Pancreas (tissue), 10 donors: ENCODE data around the gene MSLN. TPM values are rescaled to one million over a fixed set of nuclear protein-coding genes. Genes with fewer than 3 reads are reported as not detected.

Experiments used
- ATAC-seq, 4 donors: fragments of 200-7000 bp; cut with Tn5 transposase; one replicate each; pipeline versions ENCODE4 v1.8.0 to v1.9.1; 2020; ENCODE audit warnings: mild to moderate bottlenecking in 4 of 4, moderate library complexity in 4 of 4
- DNase-seq, 6 donors: peaks; one replicate each; pipeline ENCODE4 v3.0.0-alpha.2; 2020
- FAIRE-seq: peaks from 2 replicates; lab custom pipeline; 2012; peaks lifted over from hg19 to GRCh38; lab: Jason Lieb, UNC
- H3K27ac ChIP-seq, 4 donors: fragments of 200-600 bp; sonication (generic); 1 replicate in 3 of 4; 2 replicates in 1 of 4; pipeline versions ENCODE4 v1.5.0 to v1.8.0; 2020
- H3K27me3 ChIP-seq, 4 donors: fragments of 200-600 bp; one replicate each; pipeline ENCODE4 v1.8.0; 2021
- H3K36me3 ChIP-seq, 3 donors: fragments of 200-600 bp; sonication (generic) in 1 of 3; one replicate each; pipeline versions ENCODE4 v1.5.0 to v1.8.0; 2020 to 2021
- H3K4me1 ChIP-seq, 3 donors: fragments of 200-600 bp; one replicate each; pipeline ENCODE4 v1.8.0; 2021
- H3K4me3 ChIP-seq, 4 donors: fragments of 200-600 bp; sonication (generic) in 2 of 4; one replicate each; pipeline versions ENCODE4 v1.5.0 to v1.8.0; 2020 to 2021
- H3K9me3 ChIP-seq, 4 donors: fragments of 200-600 bp; one replicate each; pipeline ENCODE4 v1.8.0; 2021
- WGBS, 2 donors: extraction: QIAGEN DNeasy Blood & Tissue Kit; methylation state at CpG; one replicate each; pipeline ENCODE4 v1.1.7; 2013; 5-methylcytosine and 5-hydroxymethylcytosine counted together
- intact Hi-C, 3 donors: fragments of 100-400 bp; cut with DNase I; formaldehyde crosslinking; loops; one replicate each; pipeline versions ENCODE4 v1.11.1 to v1.14.2; 2022
- polyA plus RNA-seq, 2 donors: library from polyadenylated mRNA; stranded (reverse); fragments of 200-250 nt; gene quantifications; one replicate each; pipeline ENCODE4 v1.2.3, GENCODE V29; 2013
- total RNA-seq, 6 donors: library from RNA; stranded (reverse); fragmentation: NEBNext Ultra II Directional in 4 of 6; extraction: Animal tissue kit (Norgen Biotek cat#: 25700) in 4 of 6; gene quantifications; one replicate each; pipeline versions ENCODE4 v1.2.1 to v1.2.4, GENCODE V29; 2021 to 2023
- TF ChIP-seq, protein P1 (sequence below), 4 donors: fragments of 200-600 bp; sonication (generic) in 3 of 4; IDR thresholded peaks; one replicate each; pipeline versions ENCODE4 v1.5.0 to v1.8.0; 2021; ENCODE audit warnings: antibody characterized with exemption in 4 of 4
- donor health status: healthy with polysubstance abuse.
- donor health status: DM: no; HTN: no; CAD: no; lungs with moderate emphysema.
- donor health status: DM: no; HTN: no; CAD: no.
- donor health status: control.
- donor health status: control.
- donor health status: Bipolar disorder and iron deficiency.
- donor health status: DM: yes; HTN: yes; CAD: no.
- donor health status: DM: no; HTN: no; CAD: no.
- donor health status: DM: no; HTN: no; CAD: no.
- donor health status: DM: yes; HTN: yes; CAD: no.

MSLN gene
- total and polyA plus RNA-seq, 8 donors = 0.35 to 4.6 (median 0.96) TPM; not detected in 1

DNA sequence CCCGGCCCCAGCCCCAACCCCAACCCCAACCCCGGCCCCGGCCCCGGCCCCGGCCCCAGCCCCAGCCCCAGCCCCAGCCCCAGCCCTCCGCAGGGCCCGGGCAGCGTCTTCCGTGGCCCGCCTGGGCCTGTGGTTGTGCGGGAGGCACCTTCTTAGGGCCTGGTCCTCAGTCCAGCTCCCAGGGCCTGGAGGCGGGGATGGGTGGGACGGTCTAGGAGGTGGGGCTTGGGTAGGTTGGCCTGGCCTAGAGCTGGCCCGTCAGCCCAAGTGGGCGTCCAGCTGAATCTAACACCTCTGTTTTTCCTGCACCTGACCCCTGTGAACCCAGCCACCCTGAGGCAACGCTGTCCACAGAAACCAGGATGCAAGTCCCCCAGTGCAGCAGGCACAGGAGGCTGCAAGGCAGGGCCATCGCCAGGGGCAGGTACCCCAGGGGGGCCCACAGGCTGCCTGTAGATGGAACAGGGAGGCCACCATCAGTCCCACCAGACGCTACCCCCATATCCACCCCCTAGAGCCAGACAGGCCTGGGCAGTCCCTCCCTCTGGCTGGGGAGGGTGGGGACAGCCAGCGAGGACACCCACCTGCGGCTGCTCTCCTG lies 8.8 kb downstream of the MSLN start:
- Histone ChIP-seq H3K9me3 (no peaks in the 10 kb centered on the region), H3K27me3 (no peaks in the 10 kb centered on the region), H3K36me3 (no peaks in the 10 kb centered on the region), H3K4me3 (no peak overlapping the region), H3K4me1 (no peaks in the 10 kb centered on the region), H3K27ac (no peak overlapping the region)
- TF ChIP-seq, protein P1, sequence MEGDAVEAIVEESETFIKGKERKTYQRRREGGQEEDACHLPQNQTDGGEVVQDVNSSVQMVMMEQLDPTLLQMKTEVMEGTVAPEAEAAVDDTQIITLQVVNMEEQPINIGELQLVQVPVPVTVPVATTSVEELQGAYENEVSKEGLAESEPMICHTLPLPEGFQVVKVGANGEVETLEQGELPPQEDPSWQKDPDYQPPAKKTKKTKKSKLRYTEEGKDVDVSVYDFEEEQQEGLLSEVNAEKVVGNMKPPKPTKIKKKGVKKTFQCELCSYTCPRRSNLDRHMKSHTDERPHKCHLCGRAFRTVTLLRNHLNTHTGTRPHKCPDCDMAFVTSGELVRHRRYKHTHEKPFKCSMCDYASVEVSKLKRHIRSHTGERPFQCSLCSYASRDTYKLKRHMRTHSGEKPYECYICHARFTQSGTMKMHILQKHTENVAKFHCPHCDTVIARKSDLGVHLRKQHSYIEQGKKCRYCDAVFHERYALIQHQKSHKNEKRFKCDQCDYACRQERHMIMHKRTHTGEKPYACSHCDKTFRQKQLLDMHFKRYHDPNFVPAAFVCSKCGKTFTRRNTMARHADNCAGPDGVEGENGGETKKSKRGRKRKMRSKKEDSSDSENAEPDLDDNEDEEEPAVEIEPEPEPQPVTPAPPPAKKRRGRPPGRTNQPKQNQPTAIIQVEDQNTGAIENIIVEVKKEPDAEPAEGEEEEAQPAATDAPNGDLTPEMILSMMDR (IDR thresholded peaks at IDR 0.05) = no peak
- ATAC-seq (no peak), FAIRE-seq (no peak), DNase-seq (peak in 1 of 6 donors; percentile 66)
- 41 to 66% methylated on average over 19 to 20 of the region's 20 CpGs for WGBS, 2 donors
- intact Hi-C loops = no loop called here

- DNase-seq (peak in 1 of 6 donors; percentile 76), ATAC-seq (no peak), FAIRE-seq (no peak)
- TF ChIP-seq, protein P1 (IDR thresholded peaks at IDR 0.05) = no peak
- intact Hi-C loops = no loop called here
- WGBS, 2 donors = 67 to 69% methylated on average over 18 to 19 of the region's 19 CpGs
- H3K27ac ChIP-seq = no peak overlapping the region
- no peaks in the 10 kb centered on the region for H3K9me3 ChIP-seq
- no peaks in the 10 kb centered on the region for H3K36me3 ChIP-seq
- no peaks in the 10 kb centered on the region for H3K4me1 ChIP-seq
- H3K4me3 ChIP-seq = no peak overlapping the region
- H3K27me3 ChIP-seq = no peaks in the 10 kb centered on the region
Measured at GRCh38 chr16:769934-770333, 9.4 kb downstream of the MSLN start.

DNA sequence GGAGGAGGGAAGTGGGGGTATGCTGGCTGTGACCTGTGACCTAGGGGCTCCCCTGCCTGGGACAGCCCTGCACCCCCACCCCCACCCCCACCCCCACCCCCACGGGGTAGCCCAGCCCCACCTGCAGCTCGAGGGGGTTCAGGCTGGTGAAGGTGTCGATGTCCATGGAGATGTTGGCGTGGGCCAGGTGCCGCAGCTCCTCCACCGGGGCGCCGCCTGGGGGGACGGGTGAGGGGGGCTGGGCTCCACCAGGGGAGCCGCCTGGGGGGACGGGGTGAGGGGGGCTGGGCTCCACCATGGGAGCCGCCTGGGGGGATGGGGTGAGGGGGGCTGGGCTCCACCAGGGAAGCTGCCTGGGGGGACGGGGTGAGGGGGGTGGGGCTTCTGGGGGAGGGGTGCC lies 9.9 kb downstream of the MSLN start:
- Histone ChIP-seq H3K36me3 (no peaks in the 10 kb centered on the region), H3K4me3 (no peak overlapping the region), H3K9me3 (no peaks in the 10 kb centered on the region), H3K27me3 (no peaks in the 10 kb centered on the region), H3K27ac (no peak overlapping the region), H3K4me1 (no peaks in the 10 kb centered on the region)
- ATAC-seq = no peak
- TF ChIP-seq, protein P1 (IDR thresholded peaks at IDR 0.05) = no peak
- DNase-seq = peak in 2 of 6 donors; percentile 29 to 59
- intact Hi-C loops = no loop called here
- no peak for FAIRE-seq
- WGBS, 2 donors = 47 to 68% methylated on average over 3 to 12 of the region's 13 CpGs

DNA sequence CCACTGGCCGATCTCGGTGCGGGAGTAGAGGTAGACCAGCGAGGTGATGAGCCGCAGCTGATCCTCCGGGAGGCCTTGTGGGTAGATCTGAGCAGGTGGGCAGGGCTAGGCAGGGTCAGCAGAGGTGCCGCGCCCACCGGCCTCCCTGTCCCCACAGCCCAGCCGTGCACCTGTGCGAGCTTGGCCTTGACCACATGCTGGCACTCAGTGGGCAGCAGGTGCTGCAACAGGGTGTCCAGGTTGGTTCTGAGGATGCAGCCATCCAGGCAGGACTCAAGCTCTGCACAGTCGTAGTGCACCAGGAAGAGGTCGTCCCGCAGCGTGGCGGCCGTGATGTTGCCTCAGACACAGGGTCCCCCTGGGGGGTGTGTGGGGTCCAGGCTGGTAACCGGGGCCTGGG lies 12.4 kb downstream of the MSLN start:
- H3K4me3 ChIP-seq = no peak overlapping the region
- H3K36me3 ChIP-seq = no peaks in the 10 kb centered on the region
- H3K9me3 ChIP-seq = no peaks in the 10 kb centered on the region
- FAIRE-seq (no peak), ATAC-seq (no peak), DNase-seq (peak in 1 of 6 donors; percentile 52)
- TF ChIP-seq, protein P1 (IDR thresholded peaks at IDR 0.05) = no peak
- no peaks in the 10 kb centered on the region for H3K4me1 ChIP-seq
- no peaks in the 10 kb centered on the region for H3K27me3 ChIP-seq
- intact Hi-C loops = no loop called here
- H3K27ac ChIP-seq = no peak overlapping the region
- 63 to 77% methylated on average over 16 to 18 of the region's 18 CpGs for WGBS, 2 donors
